Neural progenitor cell (in vitro differentiated cells): ENCODE measurements around the gene PMVK.

Source experiments
- EZH2 ChIP-seq: fragments of 200-600 bp; sonication (generic); IDR thresholded peaks from 2 replicates; pipeline ENCODE4 v1.6.1; 2017; ENCODE audit warnings: antibody characterized with exemption, mild to moderate bottlenecking, moderate library complexity
- TF ChIP-seq, protein P1 (sequence below): fragments of 200-600 bp; sonication (generic); IDR thresholded peaks from 2 replicates; pipeline ENCODE4 v1.5.1; 2017; ENCODE audit warnings: antibody characterized with exemption, mild to moderate bottlenecking

DNA sequence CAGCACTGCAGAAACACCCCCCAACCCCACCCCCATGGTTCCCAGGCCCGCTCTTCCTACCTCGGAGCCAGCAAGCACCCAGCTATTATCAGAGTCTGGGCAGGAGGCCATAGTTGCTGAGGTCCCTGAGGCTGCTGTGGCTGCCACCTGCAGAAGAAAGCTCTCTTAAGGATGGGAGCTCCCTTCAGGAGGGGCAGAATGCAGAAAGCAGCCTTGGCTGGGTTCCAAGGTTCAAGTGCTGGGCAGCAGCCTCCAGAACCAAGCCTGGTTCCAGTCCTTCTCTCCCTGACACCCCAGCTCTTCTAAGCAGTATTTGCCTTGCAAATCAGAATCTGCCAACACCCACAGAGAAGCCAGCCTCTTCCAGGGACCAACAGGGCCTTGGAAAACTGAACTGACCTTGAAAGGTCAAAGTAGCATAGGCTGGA is 17.1 kb upstream of the PMVK start:
- TF ChIP-seq, protein P1, sequence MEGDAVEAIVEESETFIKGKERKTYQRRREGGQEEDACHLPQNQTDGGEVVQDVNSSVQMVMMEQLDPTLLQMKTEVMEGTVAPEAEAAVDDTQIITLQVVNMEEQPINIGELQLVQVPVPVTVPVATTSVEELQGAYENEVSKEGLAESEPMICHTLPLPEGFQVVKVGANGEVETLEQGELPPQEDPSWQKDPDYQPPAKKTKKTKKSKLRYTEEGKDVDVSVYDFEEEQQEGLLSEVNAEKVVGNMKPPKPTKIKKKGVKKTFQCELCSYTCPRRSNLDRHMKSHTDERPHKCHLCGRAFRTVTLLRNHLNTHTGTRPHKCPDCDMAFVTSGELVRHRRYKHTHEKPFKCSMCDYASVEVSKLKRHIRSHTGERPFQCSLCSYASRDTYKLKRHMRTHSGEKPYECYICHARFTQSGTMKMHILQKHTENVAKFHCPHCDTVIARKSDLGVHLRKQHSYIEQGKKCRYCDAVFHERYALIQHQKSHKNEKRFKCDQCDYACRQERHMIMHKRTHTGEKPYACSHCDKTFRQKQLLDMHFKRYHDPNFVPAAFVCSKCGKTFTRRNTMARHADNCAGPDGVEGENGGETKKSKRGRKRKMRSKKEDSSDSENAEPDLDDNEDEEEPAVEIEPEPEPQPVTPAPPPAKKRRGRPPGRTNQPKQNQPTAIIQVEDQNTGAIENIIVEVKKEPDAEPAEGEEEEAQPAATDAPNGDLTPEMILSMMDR = no peak
- no peak for TF ChIP-seq EZH2
